HepG2 (cell line): ENCODE results near the gene TMEM141. TPM values are rescaled to one million over a fixed set of nuclear protein-coding genes. Genes with fewer than 3 reads are reported as not detected.

Experiments used
- ATAC-seq: fragments of 200-7000 bp; cut with Tn5 transposase; 3 replicates; pipeline ENCODE4 v1.9.1; 2020; ENCODE audit warnings: mild to moderate bottlenecking, moderate library complexity
- BruUV-seq: library from RNA; stranded (reverse); fragments of 400-500 nt; replicated peaks from 2 replicates; lab custom pipeline; 2021; lab: Mats Ljungman, UMichigan
- CTCF ChIA-PET: fragments of 300-600 bp; formaldehyde crosslinking; extraction: SDS; loops from one replicate; lab custom pipeline; 2021; ENCODE audit warnings: low total read pairs, inconsistent platforms, low intra/inter-chr PET ratio; lab: Yijun Ruan, JAX
- POLR2A ChIA-PET: fragments of 350-600 bp; sonication (Branson Sonifier 250); formaldehyde crosslinking; loops from one replicate; lab custom pipeline; 2020; ENCODE audit warnings: antibody characterized with exemption, inconsistent platforms; lab: Yijun Ruan, JAX
- DNase-seq: peaks from one replicate; pipeline ENCODE4 v3.0.0-alpha.2; 2015; ENCODE audit warnings: low spot score
- FAIRE-seq: peaks from 3 replicates; lab custom pipeline; 2011; peaks lifted over from hg19 to GRCh38; lab: Jason Lieb, UNC
- H2AFZ ChIP-seq: one replicate; pipeline ENCODE4 v1.6.1; 2011; ENCODE audit warnings: low read length, inconsistent platforms
- H3K27ac ChIP-seq: fragments of 300-600 bp; 3 replicates; pipeline ENCODE4 v1.8.0; 2011; ENCODE audit warnings: mixed run types, mild to moderate bottlenecking, mixed read lengths, low read length, inconsistent platforms; ENCODE audit not compliant: insufficient read depth; ENCODE audit errors: extremely low read length
- H3K27me3 ChIP-seq, 2 experiments: fragments of 200-600 bp in 1 of 2; 2 replicates in 1 of 2; 3 replicates in 1 of 2; pipeline versions ENCODE4 v1.6.0 to v1.8.0; 2011; ENCODE audit warnings: low read length in 2 of 2, mild to moderate bottlenecking in 2 of 2, moderate library complexity in 2 of 2, inconsistent platforms in 1 of 2; ENCODE audit not compliant: insufficient read depth in 2 of 2, control insufficient read depth in 1 of 2
- H3K36me3 ChIP-seq, 2 experiments: fragments of 200-600 bp in 1 of 2; replicated peaks in 1 of 2; 2 replicates in 1 of 2; 3 replicates in 1 of 2; pipeline versions ENCODE4 v1.5.1 to v1.8.0; 2011; ENCODE audit warnings: low read length in 2 of 2, inconsistent platforms in 1 of 2; ENCODE audit not compliant: insufficient read depth in 2 of 2, control insufficient read depth in 1 of 2
- H3K4me1 ChIP-seq: 2 replicates; pipeline ENCODE4 v1.5.1; 2012; ENCODE audit warnings: low read length, inconsistent platforms; ENCODE audit not compliant: insufficient read depth
- H3K4me2 ChIP-seq: 2 replicates; pipeline ENCODE4 v1.6.0; 2011; ENCODE audit warnings: low read depth, low read length, inconsistent platforms
- H3K4me3 ChIP-seq, 3 experiments: fragments of 200-600 bp in 1 of 3; sonication (generic), shearing (Covaris generic) in 1 of 3; replicated peaks in 1 of 3; 2 replicates each; pipeline ENCODE4 v1.5.1; 2011 to 2016; ENCODE audit warnings: low read length in 3 of 3, inconsistent platforms in 2 of 3, low read depth in 2 of 3, mild to moderate bottlenecking in 2 of 3, control low read depth in 1 of 3, mixed read lengths in 1 of 3; ENCODE audit not compliant: insufficient read depth in 1 of 3
- H3K79me2 ChIP-seq: one replicate; pipeline ENCODE4 v1.6.1; 2011; ENCODE audit warnings: low read length, inconsistent platforms; ENCODE audit not compliant: insufficient read depth
- H3K9ac ChIP-seq: 2 replicates; pipeline ENCODE4 v1.6.0; 2011; ENCODE audit warnings: mild to moderate bottlenecking, low read depth, low read length, inconsistent platforms; ENCODE audit not compliant: insufficient read depth
- H3K9me3 ChIP-seq: 2 replicates; pipeline ENCODE4 v1.5.1; 2012; ENCODE audit warnings: mild to moderate bottlenecking, low read length
- H4K20me1 ChIP-seq: 2 replicates; pipeline ENCODE4 v1.6.0; 2011; ENCODE audit warnings: inconsistent platforms, mild to moderate bottlenecking, low read length, moderate library complexity; ENCODE audit not compliant: insufficient read depth
- EHMT2 ChIP-seq: fragments of 200-600 bp; sonication (generic); IDR thresholded peaks from 2 replicates; pipeline ENCODE4 v1.7.0; 2017; ENCODE audit warnings: antibody characterized with exemption, low read depth, low read length, borderline replicate concordance
- FOXO4 ChIP-seq: sonication (generic); formaldehyde crosslinking; conservative IDR thresholded peaks from 2 replicates; pipeline ENCODE4 v1.8.1; 2023; ENCODE audit warnings: missing genetic modification reagents
- GLMP ChIP-seq: sonication (generic); formaldehyde crosslinking; IDR thresholded peaks from 2 replicates; pipeline ENCODE4 v1.9.0; 2021; ENCODE audit warnings: missing genetic modification reagents, mild to moderate bottlenecking, borderline replicate concordance
- HNRNPL ChIP-seq: fragments of 200-400 bp; formaldehyde crosslinking; IDR thresholded peaks from 2 replicates; pipeline ENCODE4 v1.6.1; 2017; ENCODE audit warnings: mild to moderate bottlenecking, low read depth, low read length
- HNRNPUL1 ChIP-seq: fragments of 200-400 bp; formaldehyde crosslinking; IDR thresholded peaks from 2 replicates; pipeline ENCODE4 v1.6.1; 2017; ENCODE audit warnings: low read depth, mild to moderate bottlenecking, low read length, moderate library complexity
- IKZF4 ChIP-seq: sonication (generic); formaldehyde crosslinking; IDR thresholded peaks from 2 replicates; pipeline ENCODE4 v1.5.1; 2020; ENCODE audit warnings: borderline replicate concordance, mild to moderate bottlenecking, low read depth, missing genetic modification reagents; ENCODE audit errors: not compliant biosample characterization
- MYC ChIP-seq: sonication (generic); formaldehyde crosslinking; IDR thresholded peaks from 2 replicates; pipeline ENCODE4 v1.9.0; 2021; ENCODE audit warnings: missing genetic modification reagents, borderline replicate concordance
- NBN ChIP-seq: fragments of 450-650 bp; conservative IDR thresholded peaks from 2 replicates; pipeline ENCODE4 v1.6.1; 2017
- NCOR1 ChIP-seq: fragments of 200-600 bp; sonication (generic); IDR thresholded peaks from 2 replicates; pipeline ENCODE4 v1.7.0; 2017; ENCODE audit warnings: antibody characterized with exemption, low read length, borderline replicate concordance
- NKX3-1 ChIP-seq: sonication (generic); formaldehyde crosslinking; IDR thresholded peaks from 2 replicates; pipeline ENCODE4 v1.5.0; 2020; ENCODE audit warnings: missing genetic modification reagents
- RNF2 ChIP-seq: fragments of 450-650 bp; conservative IDR thresholded peaks from 2 replicates; pipeline ENCODE4 v1.6.1; 2016; ENCODE audit warnings: low read depth
- RXRA ChIP-seq: sonication (generic); formaldehyde crosslinking; IDR thresholded peaks from 2 replicates; pipeline ENCODE4 v1.5.1; 2020; ENCODE audit warnings: missing genetic modification reagents
- SRSF9 ChIP-seq: fragments of 200-400 bp; formaldehyde crosslinking; IDR thresholded peaks from 2 replicates; pipeline ENCODE4 v1.6.1; 2018; ENCODE audit warnings: borderline replicate concordance, mild to moderate bottlenecking, low read depth, low read length; ENCODE audit not compliant: insufficient read depth, poor library complexity, severe bottlenecking
- TERF1 ChIP-seq: sonication (generic); formaldehyde crosslinking; IDR thresholded peaks from 2 replicates; pipeline ENCODE4 v1.8.0; 2022; ENCODE audit warnings: mild to moderate bottlenecking, missing genetic modification reagents, moderate library complexity
- ZNF225 ChIP-seq: sonication (generic); formaldehyde crosslinking; IDR thresholded peaks from 2 replicates; pipeline ENCODE4 v1.4.0; 2020; ENCODE audit warnings: mild to moderate bottlenecking, missing genetic modification reagents
- ZNF3 ChIP-seq: IDR thresholded peaks from 2 replicates; pipeline ENCODE4 v1.7.0; 2017; ENCODE audit warnings: inconsistent platforms
- ZNF510 ChIP-seq: sonication (generic); formaldehyde crosslinking; IDR thresholded peaks from 2 replicates; pipeline ENCODE4 v1.4.0; 2020; ENCODE audit warnings: low read depth, mild to moderate bottlenecking, missing genetic modification reagents
- WGBS: methylation state at CpG from one replicate; pipeline ENCODE4 v1.1.6; 2017; ENCODE audit warnings: low lambda C conversion rate; 5-methylcytosine and 5-hydroxymethylcytosine counted together
- in situ Hi-C: cut with HindIII; loops from 2 replicates; pipeline ENCODE4 v1.10.0; 2017; ENCODE audit warnings: low pct_unique_long_range_greater_than_20kb; ENCODE audit not compliant: extremely low pct_ligation_motif_present
- intact Hi-C: fragments of 100-400 bp; cut with micrococcal nuclease; formaldehyde crosslinking; loops from one replicate; pipeline ENCODE4 v1.10.0; 2022; ENCODE audit not compliant: unreplicated experiment
- polyA plus RNA-seq, 8 experiments: library from polyadenylated mRNA; depleted of rRNA in 3 of 8; stranded (reverse) in 7 of 8; unstranded in 1 of 8; fragments of >200 nt; fragmentation: Illumina TruSeq in 4 of 8; extraction: Trizol in 4 of 8; gene quantifications; 2 replicates each; pipeline versions ENCODE4 v1.2.1 to v1.2.3, GENCODE V29; 2011 to 2016; ENCODE audit warnings: low read depth in 4 of 8, missing spikeins in 1 of 8, mixed read lengths in 1 of 8; ENCODE audit not compliant: insufficient read depth in 1 of 8
- total RNA-seq, 5 experiments: library from RNA; depleted of rRNA; stranded (reverse); fragments of >200 nt; fragmentation: Illumina TruSeq; extraction: Trizol; gene quantifications; 2 replicates each; pipeline ENCODE4 v1.2.3, GENCODE V29; 2016; ENCODE audit warnings: low read depth in 1 of 5
- TF ChIP-seq, protein P1 (sequence below): sonication (generic); formaldehyde crosslinking; IDR thresholded peaks from 2 replicates; pipeline ENCODE4 v1.4.0; 2020; ENCODE audit warnings: missing genetic modification reagents

Gene TMEM141
- total and polyA plus RNA-seq, 2 of the 13 experiments (the other 11 are each of a cell fraction or from before 2014, with no cell fraction given) = 81.0 to 202 TPM

DNA sequence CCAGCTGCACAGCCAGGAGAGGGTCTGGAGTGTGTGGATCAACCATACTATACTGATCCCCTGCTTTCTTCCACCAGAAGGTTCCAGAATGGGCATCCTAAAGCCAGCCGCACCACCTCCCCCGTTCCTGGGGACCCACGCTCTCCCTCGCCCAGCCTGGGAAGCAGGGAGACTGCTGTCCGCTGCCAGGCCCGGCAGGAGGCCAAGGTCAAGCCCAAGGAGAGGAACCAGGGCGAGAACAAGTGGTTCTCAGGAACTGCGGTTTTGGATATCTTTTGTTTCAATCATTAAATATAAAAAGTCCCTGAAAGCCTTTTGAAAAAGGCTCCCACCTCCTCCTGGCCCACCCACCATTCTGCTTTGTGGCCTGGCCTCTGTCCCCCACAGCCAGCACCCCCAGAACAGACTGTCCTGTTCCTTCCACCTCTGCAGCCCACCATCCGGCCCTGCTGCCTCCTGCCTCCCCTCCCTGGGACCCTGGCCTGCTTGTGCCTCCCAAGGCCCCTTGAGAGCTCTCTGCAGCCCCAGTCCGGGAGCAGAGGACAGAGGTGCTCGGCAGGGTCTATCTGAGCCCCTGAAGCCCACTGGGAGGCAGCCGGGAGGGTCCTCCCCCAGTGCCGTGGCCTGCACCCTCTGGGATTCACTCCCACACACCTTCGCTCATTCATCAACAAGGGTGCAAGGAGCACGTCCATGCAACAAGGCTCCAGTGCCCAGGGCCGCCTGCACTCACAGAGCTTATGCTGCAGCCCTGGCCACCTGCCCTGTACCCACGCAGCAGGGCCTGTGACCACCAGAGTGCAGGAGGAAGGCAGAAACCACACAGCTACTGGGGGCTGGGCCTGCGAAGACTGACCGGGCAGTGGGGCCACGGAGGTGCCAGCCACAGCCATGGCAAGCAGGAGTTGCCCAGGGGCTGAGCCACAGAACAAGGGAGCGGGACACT lies 42.2 kb upstream of the TMEM141 start:
- H2AFZ ChIP-seq = no peak overlapping the region
- peaks cover 15% of the 10 kb centered on the region for H3K9me3 ChIP-seq
- H3K4me1 ChIP-seq = peaks cover 2% of the 10 kb centered on the region; the same call in 1 of the 2 replicates
- no TSS peak for BruUV-seq
- ChIA-PET CTCF (no interaction called here), POLR2A (no interaction called here)
- no peaks in the 10 kb centered on the region for H4K20me1 ChIP-seq
- H3K27me3 ChIP-seq = peaks cover 25 to 66% of the 10 kb centered on the region in 2 experiments; a peak in 4 of 5 replicates
- H3K36me3 ChIP-seq = no peaks in the 10 kb centered on the region
- no peak for TF ChIP-seq NKX3-1 (CRISPR knock-in tag)
- TF ChIP-seq HNRNPUL1 = no peak
- TF ChIP-seq IKZF4 (CRISPR knock-in tag) = no peak
- TF ChIP-seq SRSF9 = no peak
- TF ChIP-seq EHMT2 = no peak
- no peak for TF ChIP-seq TERF1 (CRISPR knock-in tag)
- no peak for TF ChIP-seq NCOR1
- TF ChIP-seq RNF2 = no peak
- TF ChIP-seq HNRNPL = no peak
- TF ChIP-seq ZNF510 (CRISPR knock-in tag) = no peak
- TF ChIP-seq ZNF3 (CRISPR knock-in tag) = no peak
- TF ChIP-seq RXRA (CRISPR knock-in tag) = no peak
- TF ChIP-seq GLMP (CRISPR knock-in tag) = no peak
- no peak for TF ChIP-seq MYC (CRISPR knock-in tag)
- TF ChIP-seq, protein P1, sequence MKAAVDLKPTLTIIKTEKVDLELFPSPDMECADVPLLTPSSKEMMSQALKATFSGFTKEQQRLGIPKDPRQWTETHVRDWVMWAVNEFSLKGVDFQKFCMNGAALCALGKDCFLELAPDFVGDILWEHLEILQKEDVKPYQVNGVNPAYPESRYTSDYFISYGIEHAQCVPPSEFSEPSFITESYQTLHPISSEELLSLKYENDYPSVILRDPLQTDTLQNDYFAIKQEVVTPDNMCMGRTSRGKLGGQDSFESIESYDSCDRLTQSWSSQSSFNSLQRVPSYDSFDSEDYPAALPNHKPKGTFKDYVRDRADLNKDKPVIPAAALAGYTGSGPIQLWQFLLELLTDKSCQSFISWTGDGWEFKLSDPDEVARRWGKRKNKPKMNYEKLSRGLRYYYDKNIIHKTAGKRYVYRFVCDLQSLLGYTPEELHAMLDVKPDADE (CRISPR knock-in tag) = no peak
- TF ChIP-seq ZNF225 (CRISPR knock-in tag) = no peak
- no peak for TF ChIP-seq NBN
- no peak for TF ChIP-seq FOXO4
- WGBS = 20% methylated on average over 10 of the region's 21 CpGs
- no peak overlapping the region for H3K4me3 ChIP-seq
- in situ Hi-C loops = no loop called here
- no peak overlapping the region for H3K27ac ChIP-seq
- DNase-seq (no peak), ATAC-seq (no peak), FAIRE-seq (no peak)
- H3K79me2 ChIP-seq = no peaks in the 10 kb centered on the region
- no peak overlapping the region for H3K9ac ChIP-seq
- no peak overlapping the region for H3K4me2 ChIP-seq
- intact Hi-C loops = no loop called here
